ENCODE data around the gene LRSAM1.

Gene LRSAM1

DNA sequence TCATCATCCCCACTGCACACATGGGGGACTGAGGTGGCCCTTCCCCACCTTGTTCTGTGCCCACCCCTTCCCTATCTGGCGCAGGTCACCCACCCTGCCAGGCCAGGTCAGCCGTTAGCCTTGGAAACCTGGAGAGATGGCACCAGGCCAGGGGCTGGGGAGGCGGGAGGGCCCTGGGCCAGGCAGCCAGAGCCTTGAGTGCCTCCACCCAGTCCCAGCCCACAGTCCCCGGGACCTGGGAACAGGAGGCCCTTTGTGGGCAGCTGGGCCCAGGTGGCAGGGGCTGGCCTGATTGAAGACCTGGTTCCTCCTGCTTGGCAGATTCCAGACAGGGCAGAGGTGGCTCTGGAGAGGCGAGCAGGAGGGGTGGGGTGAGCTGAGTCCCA is 70.6 kb downstream of the LRSAM1 start:
- H3K4me3 ChIP-seq (ENCODE audit: low read depth, low read length) = no peak overlapping the region
- no peak for DNase-seq (ENCODE audit: low read depth)
- TF ChIP-seq, protein P1, sequence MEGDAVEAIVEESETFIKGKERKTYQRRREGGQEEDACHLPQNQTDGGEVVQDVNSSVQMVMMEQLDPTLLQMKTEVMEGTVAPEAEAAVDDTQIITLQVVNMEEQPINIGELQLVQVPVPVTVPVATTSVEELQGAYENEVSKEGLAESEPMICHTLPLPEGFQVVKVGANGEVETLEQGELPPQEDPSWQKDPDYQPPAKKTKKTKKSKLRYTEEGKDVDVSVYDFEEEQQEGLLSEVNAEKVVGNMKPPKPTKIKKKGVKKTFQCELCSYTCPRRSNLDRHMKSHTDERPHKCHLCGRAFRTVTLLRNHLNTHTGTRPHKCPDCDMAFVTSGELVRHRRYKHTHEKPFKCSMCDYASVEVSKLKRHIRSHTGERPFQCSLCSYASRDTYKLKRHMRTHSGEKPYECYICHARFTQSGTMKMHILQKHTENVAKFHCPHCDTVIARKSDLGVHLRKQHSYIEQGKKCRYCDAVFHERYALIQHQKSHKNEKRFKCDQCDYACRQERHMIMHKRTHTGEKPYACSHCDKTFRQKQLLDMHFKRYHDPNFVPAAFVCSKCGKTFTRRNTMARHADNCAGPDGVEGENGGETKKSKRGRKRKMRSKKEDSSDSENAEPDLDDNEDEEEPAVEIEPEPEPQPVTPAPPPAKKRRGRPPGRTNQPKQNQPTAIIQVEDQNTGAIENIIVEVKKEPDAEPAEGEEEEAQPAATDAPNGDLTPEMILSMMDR (conservative IDR thresholded peaks at IDR 0.05; ENCODE audit: low read depth, low read length) = no peak

DNA sequence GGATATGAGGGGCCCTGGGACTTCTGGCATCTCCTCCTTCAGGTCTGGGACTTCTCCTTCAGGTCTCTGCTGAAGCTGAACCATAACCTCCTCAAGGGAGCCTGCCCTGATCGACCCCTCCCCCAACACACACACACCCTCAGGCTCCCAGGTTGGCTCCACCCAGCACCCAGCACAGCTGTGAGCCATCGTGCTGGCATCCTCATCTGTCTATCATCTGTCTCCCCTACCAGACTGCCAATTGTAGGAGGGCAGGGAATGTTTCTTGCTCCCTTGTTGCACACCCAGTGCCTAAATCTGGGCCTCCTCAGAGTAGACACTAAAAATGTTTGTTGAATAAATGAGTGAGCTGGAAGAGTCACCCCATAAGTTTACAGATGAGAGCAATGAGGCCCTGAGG is 71.4 kb downstream of the LRSAM1 start:
- DNase-seq (ENCODE audit: low read depth) = no peak
- no peak overlapping the region for H3K4me3 ChIP-seq (ENCODE audit: low read depth, low read length)
- TF ChIP-seq, protein P1 (conservative IDR thresholded peaks at IDR 0.05; ENCODE audit: low read depth, low read length) = no peak

DNA sequence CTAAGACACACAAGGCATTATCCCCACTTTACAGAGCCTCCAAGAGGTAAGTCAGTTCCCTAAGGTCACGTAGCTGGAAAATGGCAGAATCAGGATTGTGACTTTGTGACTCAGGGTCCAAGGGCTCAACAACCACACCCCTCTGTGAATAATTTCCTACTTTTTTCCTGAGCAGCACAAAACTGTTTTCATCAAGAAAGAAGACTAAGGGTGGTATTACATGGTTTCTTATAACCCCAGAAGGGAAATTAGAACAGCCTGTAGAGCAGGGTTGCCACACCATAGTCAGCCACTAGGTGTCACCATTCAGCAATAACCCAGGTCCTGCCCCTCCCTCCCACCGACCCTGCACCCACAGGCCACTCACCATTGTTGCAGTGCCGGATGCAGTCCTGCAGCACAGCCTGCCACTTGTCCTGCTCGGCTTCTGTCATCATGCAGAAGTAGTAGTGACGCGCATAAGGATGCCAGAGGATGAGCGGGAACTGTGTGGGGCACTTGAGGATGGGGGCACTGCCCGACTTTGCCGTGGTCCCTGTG is 72.1 kb downstream of the LRSAM1 start:
- H3K4me3 ChIP-seq (ENCODE audit: low read depth, low read length) = no peak overlapping the region
- peak; percentile 67 for DNase-seq (ENCODE audit: low read depth)
- TF ChIP-seq, protein P1 (conservative IDR thresholded peaks at IDR 0.05; ENCODE audit: low read depth, low read length) = peak; percentile 72

DNA sequence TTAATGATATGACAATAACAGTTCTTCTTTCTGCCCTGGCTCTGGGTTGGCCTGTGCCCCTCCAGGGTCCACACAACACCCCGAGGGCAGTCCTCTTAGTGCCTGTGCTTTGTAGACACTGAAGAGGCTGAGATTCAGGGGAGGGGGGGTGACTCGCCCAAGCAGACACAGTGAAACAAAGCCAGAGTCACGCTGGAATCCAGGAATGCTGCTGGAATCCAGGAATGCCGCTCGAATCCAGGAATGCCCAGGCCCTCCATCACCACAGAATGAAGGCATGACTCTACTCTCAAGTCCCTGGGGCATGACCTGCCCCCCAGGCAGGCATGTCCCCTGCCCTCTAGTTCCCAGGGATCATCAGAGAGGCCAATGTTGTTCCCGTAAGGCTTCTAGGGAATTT is 73.1 kb downstream of the LRSAM1 start:
- H3K4me3 ChIP-seq (ENCODE audit: low read depth, low read length) = no peak overlapping the region
- DNase-seq (ENCODE audit: low read depth) = no peak
- TF ChIP-seq, protein P1 (conservative IDR thresholded peaks at IDR 0.05; ENCODE audit: low read depth, low read length) = no peak

DNA sequence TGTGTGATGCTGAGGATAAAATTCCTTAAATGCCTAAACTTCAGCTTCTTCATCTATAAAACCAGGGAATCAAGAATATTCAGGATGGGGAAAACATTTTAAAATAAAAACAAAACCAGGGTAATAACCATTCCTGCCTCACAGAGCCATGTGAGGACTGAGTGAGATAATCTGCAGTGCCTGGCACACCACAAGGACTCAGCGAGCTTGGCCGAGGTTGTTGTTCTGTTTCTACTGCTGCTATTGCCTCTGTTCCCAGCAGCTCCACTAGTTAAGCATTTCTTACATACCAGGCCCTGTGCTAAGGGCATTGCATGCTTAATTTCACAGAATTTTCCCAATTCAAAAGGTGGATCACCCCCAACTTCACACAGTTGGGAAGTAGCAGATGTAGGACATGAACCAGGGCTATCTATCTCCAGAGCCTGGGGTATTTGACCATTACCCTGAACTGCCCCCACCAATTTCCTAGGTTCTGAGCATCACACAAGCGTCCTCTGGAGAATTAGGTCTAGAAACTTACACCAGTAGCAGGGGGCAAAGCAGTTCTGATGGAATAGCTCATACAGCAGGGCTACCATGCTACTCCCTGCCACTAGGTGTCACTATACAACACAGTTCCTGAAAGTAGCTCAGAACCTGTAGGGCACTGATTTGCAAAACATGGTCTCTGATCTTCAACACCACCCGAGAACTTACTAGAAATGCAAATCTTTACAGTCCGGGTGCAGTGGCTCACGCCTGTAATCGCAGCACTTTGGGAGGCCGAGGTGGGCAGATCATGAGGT is 74.3 kb downstream of the LRSAM1 start:
- peak; percentile 80 for DNase-seq (ENCODE audit: low read depth)
- H3K4me3 ChIP-seq (ENCODE audit: low read depth, low read length) = no peak overlapping the region
- TF ChIP-seq, protein P1 (conservative IDR thresholded peaks at IDR 0.05; ENCODE audit: low read depth, low read length) = peak; percentile 84

DNA sequence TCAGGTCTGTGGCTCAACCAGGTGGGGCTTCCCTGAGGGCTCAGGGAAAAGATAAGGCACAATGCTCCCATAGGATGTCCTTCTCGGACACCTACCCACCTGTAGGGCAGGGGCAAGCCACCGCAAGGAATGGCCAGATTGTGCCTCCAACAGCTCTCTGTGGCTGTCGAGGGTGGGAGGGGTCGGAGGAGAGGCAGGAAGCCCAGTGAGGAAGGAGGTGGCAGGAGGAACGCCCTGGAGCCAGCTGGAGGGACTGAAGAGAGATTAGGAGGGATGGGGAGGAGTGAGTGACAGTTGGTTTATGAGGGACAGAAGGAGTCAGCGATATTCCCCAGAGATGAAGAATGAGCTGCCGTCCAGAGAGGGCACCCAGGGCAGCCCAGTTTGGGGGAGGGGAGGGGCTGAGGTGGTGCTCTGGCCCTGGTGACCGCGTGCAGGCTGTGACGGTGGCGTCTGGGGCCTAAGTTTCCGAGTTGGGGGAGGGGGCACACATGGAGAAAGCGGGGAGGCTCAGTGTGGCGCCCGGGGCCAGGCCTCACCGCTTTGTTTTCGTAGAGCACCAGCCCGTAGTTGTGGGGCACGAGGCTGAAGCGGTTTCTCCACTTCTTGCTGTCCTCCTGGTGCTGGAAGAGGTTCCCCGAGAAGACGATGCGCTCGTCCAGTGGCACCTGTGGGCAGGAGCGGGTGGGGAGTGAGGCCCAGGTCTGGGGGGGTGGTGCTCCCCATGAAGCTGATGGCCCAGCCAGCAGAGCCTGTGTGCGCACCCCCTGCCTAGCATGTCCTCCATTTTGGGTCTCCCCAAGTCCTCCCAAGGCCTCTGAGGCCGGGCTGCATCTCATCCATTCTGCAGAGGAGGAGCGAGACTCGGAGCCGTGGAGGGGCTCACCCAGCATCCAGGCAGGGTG is 75.6 kb downstream of the LRSAM1 start:
- TF ChIP-seq, protein P1 (conservative IDR thresholded peaks at IDR 0.05; ENCODE audit: low read depth, low read length) = no peak
- no peak for DNase-seq (ENCODE audit: low read depth)
- no peak overlapping the region for H3K4me3 ChIP-seq (ENCODE audit: low read depth, low read length)

Data from choroid plexus epithelial cell (primary cell).